MM.1S (cell line): ENCODE data around the gene ACP1.
"Not testable (repeated sequence)": the region's sequence is repeated elsewhere in the genome, so short reads cannot be mapped to it uniquely, and the experiment has no call there.

Experiments
- CTCF ChIP-seq: fragments of 300-600 bp; sonication (generic); IDR thresholded peaks from 2 replicates; pipeline ENCODE4 v1.5.1; 2016; ENCODE audit warnings: antibody characterized with exemption, low read length, mixed read lengths
- EZH2 ChIP-seq: fragments of 300-600 bp; sonication (generic); optimal IDR thresholded peaks from 2 replicates; pipeline ENCODE3; 2017; ENCODE audit warnings: low read depth, mild to moderate bottlenecking, antibody characterized with exemption, low read length, mixed read lengths

GRCh38 chr2:315925-316324, 51.2 kb downstream of the ACP1 start:
- not testable (repeated sequence) for TF ChIP-seq EZH2, CTCF
